PC-9 (cell line): ENCODE measurements around the gene RPL9.

Experiments
- EZH2 ChIP-seq: fragments of 200-600 bp; sonication (generic); IDR thresholded peaks from 2 replicates; pipeline ENCODE4 v1.8.0; 2017; ENCODE audit warnings: antibody characterized with exemption, low read depth
- TF ChIP-seq, protein P1 (sequence below): fragments of 200-600 bp; sonication (generic); conservative IDR thresholded peaks from 2 replicates; pipeline ENCODE4 v1.6.1; 2017; ENCODE audit warnings: mixed run types, antibody characterized with exemption, mild to moderate bottlenecking, moderate library complexity

GRCh38 chr4:39415678-39416283 lies 42.9 kb downstream of the RPL9 start:
- TF ChIP-seq, protein P1, sequence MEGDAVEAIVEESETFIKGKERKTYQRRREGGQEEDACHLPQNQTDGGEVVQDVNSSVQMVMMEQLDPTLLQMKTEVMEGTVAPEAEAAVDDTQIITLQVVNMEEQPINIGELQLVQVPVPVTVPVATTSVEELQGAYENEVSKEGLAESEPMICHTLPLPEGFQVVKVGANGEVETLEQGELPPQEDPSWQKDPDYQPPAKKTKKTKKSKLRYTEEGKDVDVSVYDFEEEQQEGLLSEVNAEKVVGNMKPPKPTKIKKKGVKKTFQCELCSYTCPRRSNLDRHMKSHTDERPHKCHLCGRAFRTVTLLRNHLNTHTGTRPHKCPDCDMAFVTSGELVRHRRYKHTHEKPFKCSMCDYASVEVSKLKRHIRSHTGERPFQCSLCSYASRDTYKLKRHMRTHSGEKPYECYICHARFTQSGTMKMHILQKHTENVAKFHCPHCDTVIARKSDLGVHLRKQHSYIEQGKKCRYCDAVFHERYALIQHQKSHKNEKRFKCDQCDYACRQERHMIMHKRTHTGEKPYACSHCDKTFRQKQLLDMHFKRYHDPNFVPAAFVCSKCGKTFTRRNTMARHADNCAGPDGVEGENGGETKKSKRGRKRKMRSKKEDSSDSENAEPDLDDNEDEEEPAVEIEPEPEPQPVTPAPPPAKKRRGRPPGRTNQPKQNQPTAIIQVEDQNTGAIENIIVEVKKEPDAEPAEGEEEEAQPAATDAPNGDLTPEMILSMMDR = no peak
- no peak for TF ChIP-seq EZH2
